ENCODE results near the gene FOXE3. TPM values are rescaled to one million over a fixed set of nuclear protein-coding genes. Genes with fewer than 3 reads are reported as not detected.
A peak's percentile ranks its signal among the peaks of the same experiment; 100 is the strongest.

FOXE3 gene
- total RNA-seq, 4 donors from 2014 or later: not detected

GRCh38 chr1:47442842-47443529, 26.9 kb downstream of the FOXE3 start:
- Histone ChIP-seq H3K4me3 (no peak overlapping the region), H3K4me1 (peaks cover 14 to 33% (median 31%) of the 10 kb centered on the region in 4 donors), H3K27ac (replicated peaks in 1 of 4) (no peak overlapping the region), H3K9me3 (no peaks in the 10 kb centered on the region), H3K36me3 (no peaks in the 10 kb centered on the region), H3K27me3 (peaks cover 17 to 97% (median 78%) of the 10 kb centered on the region in 4 donors)
- WGBS: 68% methylated on average over 9 of the region's 9 CpGs
- no peak for DNase-seq (ENCODE audit: extremely low spot score)
- intact Hi-C loops (cut with DNase I): no loop called here
- TF ChIP-seq POLR2A (IDR thresholded peaks at IDR 0.05; ENCODE audit: low read depth) (no peak), EP300 (IDR thresholded peaks at IDR 0.05) (no peak), CTCF (IDR thresholded peaks at IDR 0.05) (no peak), POLR2AphosphoS5 (IDR thresholded peaks at IDR 0.05) (no peak)

- peaks cover 14 to 27% (median 25%) of the 10 kb centered on the region in 4 donors for H3K4me1 ChIP-seq
- H3K9me3 ChIP-seq: no peaks in the 10 kb centered on the region
- H3K27ac ChIP-seq (replicated peaks in 1 of 4): no peak overlapping the region
- peak overlapping the region in 2 of 4 donors; percentile 34 to 38 for H3K4me3 ChIP-seq
- peaks cover 17 to 98% (median 78%) of the 10 kb centered on the region in 4 donors for H3K27me3 ChIP-seq
- intact Hi-C loops (cut with DNase I): no loop called here
- 22% methylated on average over 45 of the region's 45 CpGs for WGBS
- H3K36me3 ChIP-seq: no peaks in the 10 kb centered on the region
- DNase-seq (ENCODE audit: extremely low spot score): no peak
- no peak for TF ChIP-seq POLR2AphosphoS5 (IDR thresholded peaks at IDR 0.05)
- no peak for TF ChIP-seq POLR2A (IDR thresholded peaks at IDR 0.05; ENCODE audit: low read depth)
- TF ChIP-seq CTCF (IDR thresholded peaks at IDR 0.05): no peak
- TF ChIP-seq EP300 (IDR thresholded peaks at IDR 0.05): no peak
Measured at GRCh38 chr1:47443530-47444296, 27.6 kb downstream of the FOXE3 start.

- intact Hi-C loops (cut with DNase I): no loop called here
- H3K27me3 ChIP-seq: peaks cover 14 to 98% (median 78%) of the 10 kb centered on the region in 4 donors
- peak overlapping the region; percentile 16 to 50 (median 36) for H3K4me3 ChIP-seq
- no peaks in the 10 kb centered on the region for H3K36me3 ChIP-seq
- no peak overlapping the region for H3K27ac ChIP-seq (replicated peaks in 1 of 4)
- TF ChIP-seq CTCF (IDR thresholded peaks at IDR 0.05) (no peak), EP300 (IDR thresholded peaks at IDR 0.05) (no peak), POLR2A (IDR thresholded peaks at IDR 0.05; ENCODE audit: low read depth) (no peak), POLR2AphosphoS5 (IDR thresholded peaks at IDR 0.05) (no peak)
- H3K4me1 ChIP-seq: peaks cover 12 to 23% (median 20%) of the 10 kb centered on the region in 4 donors
- no peaks in the 10 kb centered on the region for H3K9me3 ChIP-seq
- 13% methylated on average over 15 of the region's 15 CpGs for WGBS
- no peak for DNase-seq (ENCODE audit: extremely low spot score)
Measured at GRCh38 chr1:47444297-47444561, 28.1 kb downstream of the FOXE3 start.

- DNase-seq (ENCODE audit: extremely low spot score): no peak
- no peak for TF ChIP-seq EP300 (IDR thresholded peaks at IDR 0.05)
- no peak for TF ChIP-seq POLR2AphosphoS5 (IDR thresholded peaks at IDR 0.05)
- TF ChIP-seq POLR2A (IDR thresholded peaks at IDR 0.05; ENCODE audit: low read depth): no peak
- TF ChIP-seq CTCF (IDR thresholded peaks at IDR 0.05): no peak
- H3K27me3 ChIP-seq: peaks cover 12 to 98% (median 78%) of the 10 kb centered on the region in 4 donors
- no peak overlapping the region for H3K27ac ChIP-seq (replicated peaks in 1 of 4)
- WGBS: 6% methylated on average over 17 of the region's 73 CpGs
- H3K4me3 ChIP-seq: peak overlapping the region; percentile 16 to 50 (median 36)
- H3K9me3 ChIP-seq: no peaks in the 10 kb centered on the region
- intact Hi-C loops (cut with DNase I): no loop called here
- peaks cover 12 to 25% (median 19%) of the 10 kb centered on the region in 4 donors for H3K4me1 ChIP-seq
- no peaks in the 10 kb centered on the region for H3K36me3 ChIP-seq
Measured at GRCh38 chr1:47444562-47445465, 28.7 kb downstream of the FOXE3 start.

Data from esophagus muscularis mucosa (tissue), 4 donors.